ENCODE measurements around the gene PJVK. TPM values are rescaled to one million over a fixed set of nuclear protein-coding genes. Genes with fewer than 3 reads are reported as not detected.

Gene PJVK
- total and polyA plus RNA-seq, 10 of the 15 experiments (the other 5 are each of a cell fraction or from before 2014, with no cell fraction given), result 1.8 to 6.8 (median 3.2) TPM

- RAD21 ChIA-PET (ENCODE audit: unreplicated experiment), result no interaction called here
- POLR2A ChIA-PET, result interaction anchor here (0.9 kb wide), 1 partner anchor 15 kb away, joined by 4 read pairs; no protein-coding TSS in a partner anchor
- no peak overlapping the region for H2AFZ ChIP-seq (ENCODE audit: control insufficient read depth, low read depth, low read length)
- in situ Hi-C loops (cut with MboI), result no loop called here
- SMC1A ChIA-PET (ENCODE audit: uncharacterized antibody, unreplicated experiment), result interaction anchor here (1.5 kb wide), 2 partner anchors 19 to 28 kb away, joined by 4 to 5 read pairs; no protein-coding TSS in a partner anchor
- no peak overlapping the region for H3K4me3 ChIP-seq
- intact Hi-C loops (cut with micrococcal nuclease; ENCODE audit: unreplicated experiment), result no loop called here
- no peak for DNase-seq (ENCODE audit: low read depth, low spot score)
- ATAC-seq, result no peak
- H3K4me2 ChIP-seq (ENCODE audit: control insufficient read depth, insufficient read depth), result no peak overlapping the region
- no peak overlapping the region for H3K9ac ChIP-seq (ENCODE audit: control insufficient read depth, insufficient read depth, low read length)
- no peaks in the 10 kb centered on the region for H3K4me1 ChIP-seq (ENCODE audit: control insufficient read depth, insufficient read depth, low read length)
- no peak overlapping the region for H3K27ac ChIP-seq (ENCODE audit: control insufficient read depth, insufficient read depth)
- no peaks in the 10 kb centered on the region for H3K27me3 ChIP-seq (replicated peaks in 1 of 2; ENCODE audit: control insufficient read depth in 2 of 2, insufficient read depth in 2 of 2, low read length in 1 of 2)
- peaks cover 4 to 30% of the 10 kb centered on the region in 2 experiments for H3K36me3 ChIP-seq (ENCODE audit: control insufficient read depth in 2 of 2, insufficient read depth in 2 of 2, low read length in 1 of 2)
- CTCF ChIA-PET, result interaction anchor here (1.0 to 4.3 kb wide), 3 partner anchors 9 to 29 kb away, joined by 3 to 16 read pairs (median 3); no protein-coding TSS in a partner anchor
- BruUV-seq (replicated peaks), result no TSS peak
- no peak for TF ChIP-seq GATAD2B (conservative IDR thresholded peaks at IDR 0.05; ENCODE audit: low read depth)
- no peak for TF ChIP-seq ZBTB33 (IDR thresholded peaks at IDR 0.05)
- no peak for TF ChIP-seq BHLHE40 (IDR thresholded peaks at IDR 0.05; ENCODE audit: borderline replicate concordance in 1 of 2, low read depth in 2 of 2, low read length in 1 of 2)
- H4K20me1 ChIP-seq (ENCODE audit: control insufficient read depth, insufficient read depth), result no peaks in the 10 kb centered on the region
- H3K79me2 ChIP-seq (ENCODE audit: control insufficient read depth, insufficient read depth, low read length), result no peaks in the 10 kb centered on the region
- 100% methylated on average over 3 of the region's 3 CpGs for WGBS (ENCODE audit: insufficient coverage, insufficient replicate concordance, low lambda C conversion rate, missing lambda C conversion rate)
- FAIRE-seq, result no peak
- peaks cover 4% of the 10 kb centered on the region; the same call in 2 of the 3 replicates for H3K9me3 ChIP-seq (replicated peaks; ENCODE audit: control insufficient read depth, insufficient read depth, low read length)
These were observed 24.8 kb upstream of the PJVK start for GRCh38 chr2:178426388-178426787.

GRCh38 chr2:178427458-178427857 lies 23.7 kb upstream of the PJVK start:
- ChIA-PET POLR2A (interaction anchor here (0.5 to 0.9 kb wide), 2 partner anchors 14 to 55 kb away, joined by 4 to 8 read pairs; no protein-coding TSS in a partner anchor), SMC1A (ENCODE audit: uncharacterized antibody, unreplicated experiment) (interaction anchor here (1.4 to 2.4 kb wide), 3 partner anchors 8 to 13 kb away, joined by 4 to 10 read pairs (median 6); no protein-coding TSS in a partner anchor), CTCF (interaction anchor here (1.7 to 2.1 kb wide), 2 partner anchors 9 to 30 kb away, joined by 6 to 13 read pairs; no protein-coding TSS in a partner anchor), RAD21 (ENCODE audit: unreplicated experiment) (interaction anchor here (2.0 kb wide), 1 partner anchor 8 kb away, joined by 7 read pairs; no protein-coding TSS in a partner anchor)
- intact Hi-C loops (cut with micrococcal nuclease; ENCODE audit: unreplicated experiment), result no loop called here
- no peak for ATAC-seq
- peaks cover 4% of the 10 kb centered on the region; the same call in 2 of the 3 replicates for H3K9me3 ChIP-seq (replicated peaks; ENCODE audit: control insufficient read depth, insufficient read depth, low read length)
- in situ Hi-C loops (cut with MboI), result no loop called here
- no peak for DNase-seq (ENCODE audit: low read depth, low spot score)
- H2AFZ ChIP-seq (ENCODE audit: control insufficient read depth, low read depth, low read length), result no peak overlapping the region
- peaks cover 4 to 30% of the 10 kb centered on the region in 2 experiments for H3K36me3 ChIP-seq (ENCODE audit: control insufficient read depth in 2 of 2, insufficient read depth in 2 of 2, low read length in 1 of 2)
- 100% methylated on average over 2 of the region's 2 CpGs for WGBS (ENCODE audit: insufficient coverage, insufficient replicate concordance, low lambda C conversion rate, missing lambda C conversion rate)
- H4K20me1 ChIP-seq (ENCODE audit: control insufficient read depth, insufficient read depth), result no peaks in the 10 kb centered on the region
- no peak overlapping the region for H3K9ac ChIP-seq (ENCODE audit: control insufficient read depth, insufficient read depth, low read length)
- no peak overlapping the region for H3K4me3 ChIP-seq
- H3K27me3 ChIP-seq (replicated peaks in 1 of 2; ENCODE audit: control insufficient read depth in 2 of 2, insufficient read depth in 2 of 2, low read length in 1 of 2), result no peaks in the 10 kb centered on the region
- H3K27ac ChIP-seq (ENCODE audit: control insufficient read depth, insufficient read depth), result no peak overlapping the region
- no TSS peak for BruUV-seq (replicated peaks)
- no peak for FAIRE-seq
- no peaks in the 10 kb centered on the region for H3K4me1 ChIP-seq (ENCODE audit: control insufficient read depth, insufficient read depth, low read length)
- H3K4me2 ChIP-seq (ENCODE audit: control insufficient read depth, insufficient read depth), result no peak overlapping the region
- no peaks in the 10 kb centered on the region for H3K79me2 ChIP-seq (ENCODE audit: control insufficient read depth, insufficient read depth, low read length)
- TF ChIP-seq CBX5 (IDR thresholded peaks at IDR 0.05; ENCODE audit: low read depth) (no peak), NRF1 (conservative IDR thresholded peaks at IDR 0.05; ENCODE audit: low read depth, low read length) (no peak), TBL1XR1 (IDR thresholded peaks at IDR 0.05; ENCODE audit: low read depth, low read length) (no peak), ZNF24 (IDR thresholded peaks at IDR 0.05) (no peak), BHLHE40 (IDR thresholded peaks at IDR 0.05; ENCODE audit: borderline replicate concordance in 1 of 2, low read depth in 2 of 2, low read length in 1 of 2) (no peak), PML (IDR thresholded peaks at IDR 0.05; ENCODE audit: low read length) (no peak), RELB (IDR thresholded peaks at IDR 0.05; ENCODE audit: low read depth) (no peak), IRF5 (IDR thresholded peaks at IDR 0.05; ENCODE audit: borderline replicate concordance) (no peak), SMAD1 (IDR thresholded peaks at IDR 0.05; ENCODE audit: low read depth, partially characterized antibody) (no peak)
